ENCODE results near the gene CORO6. TPM values are rescaled to one million over a fixed set of nuclear protein-coding genes. Genes with fewer than 3 reads are reported as not detected.

CORO6 gene
- total RNA-seq, 2 experiments from 2014 or later: 13.9 to 14.2 TPM

DNA sequence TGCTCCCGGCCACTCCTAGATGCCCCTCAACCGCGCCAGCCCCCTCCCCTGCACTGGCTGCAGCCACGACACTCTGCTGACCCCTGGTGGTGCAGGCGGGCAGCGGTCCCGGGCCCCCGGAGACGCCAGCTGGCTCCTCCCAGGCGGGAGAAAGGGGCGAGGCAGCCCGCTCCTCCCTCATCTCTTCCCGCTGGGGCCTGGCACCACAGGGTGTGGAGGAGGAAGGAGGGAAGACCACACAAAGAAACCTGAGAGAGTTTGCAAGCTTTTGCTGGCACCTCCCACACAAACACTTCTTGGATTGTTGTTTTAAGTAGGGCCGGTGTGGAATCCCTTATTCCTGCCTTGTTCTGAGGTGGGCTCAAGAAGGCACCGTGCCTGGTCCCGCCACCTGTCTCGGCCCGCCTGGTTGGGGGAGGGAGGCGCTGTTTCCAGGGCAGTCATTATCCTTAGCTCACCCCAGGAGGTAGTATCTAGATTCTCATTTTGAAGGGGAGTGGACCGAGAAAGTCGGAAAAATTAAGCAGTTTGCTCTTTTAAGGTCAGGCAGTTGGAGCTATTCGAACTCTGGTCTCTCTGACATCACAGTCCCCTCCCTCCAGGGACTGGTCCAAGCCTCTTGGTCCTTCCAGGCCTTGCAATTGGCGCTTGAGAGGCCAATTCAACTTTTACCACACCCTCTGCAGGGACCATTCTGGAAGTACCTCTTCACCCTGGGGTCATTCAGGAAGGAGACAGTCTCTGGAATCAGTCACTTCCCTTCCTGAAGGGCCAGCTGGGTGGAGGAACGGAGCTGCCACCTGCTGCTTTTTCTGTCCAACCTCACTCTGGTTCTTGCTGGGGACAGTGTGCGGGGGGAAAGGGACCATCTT is 30.7 kb downstream of the CORO6 start:
- ATAC-seq (peak; percentile 45), DNase-seq (peak; percentile 91)
- Mint-ChIP-seq H3K4me1 (peaks cover 46% of the 10 kb centered on the region), H3K9me3 (ENCODE audit: low read depth) (no peaks in the 10 kb centered on the region), H3K27me3 (no peaks in the 10 kb centered on the region), H3K4me3 (peak overlapping the region; percentile 83), H3K27ac (peak overlapping the region; percentile 79), H3K36me3 (ENCODE audit: low read depth) (peaks cover 5% of the 10 kb centered on the region)
- intact Hi-C loops (cut with DNase I, micrococcal nuclease): loop anchor here (1.0 to 2.0 kb wide), 4 partner anchors 12 to 298 kb away; partner anchors contain the start of genes NUFIP2 (in 1 of the 2) and TAOK1 (in 1 of the 2)
- POLR2A ChIA-PET: interaction anchor here (0.8 to 1.8 kb wide), 2 partner anchors 22 to 25 kb away, joined by 3 to 10 read pairs; no protein-coding TSS in a partner anchor
- CTCF ChIA-PET: interaction anchor here (0.6 to 5.0 kb wide), 19 partner anchors 9 to 665 kb away, joined by 3 to 79 read pairs (median 3); partner anchors contain the start of genes ABHD15, SSH2 and TP53I13

DNA sequence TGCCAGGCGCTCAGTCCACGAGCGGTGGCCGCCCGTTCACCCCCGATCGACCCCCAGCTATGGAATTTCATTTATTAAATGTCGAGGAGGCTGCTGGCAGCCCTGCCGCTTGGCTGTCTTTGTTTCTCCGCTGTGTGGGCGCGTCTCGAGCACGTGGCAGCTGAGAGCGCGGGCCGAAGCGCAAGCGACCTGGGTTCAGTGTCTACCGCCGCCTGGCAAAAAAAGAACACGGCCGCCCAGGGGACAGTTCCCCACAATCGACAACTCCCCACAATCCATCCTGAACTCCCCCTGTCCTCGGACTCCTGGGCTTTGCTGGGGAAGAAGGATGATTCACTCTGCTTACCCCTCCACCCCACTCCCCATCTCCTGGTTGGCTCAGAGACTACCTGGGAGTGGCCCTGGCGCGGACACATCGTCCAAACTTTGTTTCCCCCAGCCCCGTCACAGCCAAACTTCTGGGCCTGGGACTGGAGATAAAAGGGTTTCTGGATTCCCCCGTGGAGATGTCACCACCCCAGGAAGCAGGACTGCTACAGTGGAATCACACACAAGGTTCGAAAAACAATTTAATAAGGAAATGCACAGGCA is 31.5 kb downstream of the CORO6 start:
- Mint-ChIP-seq H3K36me3 (ENCODE audit: low read depth) (peaks cover 5% of the 10 kb centered on the region), H3K27ac (peak overlapping the region; percentile 79), H3K4me3 (peak overlapping the region; percentile 83), H3K9me3 (ENCODE audit: low read depth) (no peaks in the 10 kb centered on the region), H3K27me3 (no peaks in the 10 kb centered on the region), H3K4me1 (peaks cover 53% of the 10 kb centered on the region)
- ChIA-PET CTCF (interaction anchor here (0.6 to 5.0 kb wide), 14 partner anchors 9 to 665 kb away, joined by 3 to 79 read pairs (median 5); partner anchors contain the start of gene TP53I13), POLR2A (interaction anchor here (0.6 to 1.0 kb wide), 3 partner anchors 15 to 188 kb away, joined by 3 read pairs; partner anchors contain the start of gene ABHD15)
- peak; percentile 10 for ATAC-seq
- peak; percentile 80 for DNase-seq
- intact Hi-C loops (cut with DNase I, micrococcal nuclease): loop anchor here (1.0 to 2.0 kb wide), 4 partner anchors 11 to 297 kb away; partner anchors contain the start of genes NUFIP2 (in 1 of the 2) and TAOK1 (in 1 of the 2)

DNA sequence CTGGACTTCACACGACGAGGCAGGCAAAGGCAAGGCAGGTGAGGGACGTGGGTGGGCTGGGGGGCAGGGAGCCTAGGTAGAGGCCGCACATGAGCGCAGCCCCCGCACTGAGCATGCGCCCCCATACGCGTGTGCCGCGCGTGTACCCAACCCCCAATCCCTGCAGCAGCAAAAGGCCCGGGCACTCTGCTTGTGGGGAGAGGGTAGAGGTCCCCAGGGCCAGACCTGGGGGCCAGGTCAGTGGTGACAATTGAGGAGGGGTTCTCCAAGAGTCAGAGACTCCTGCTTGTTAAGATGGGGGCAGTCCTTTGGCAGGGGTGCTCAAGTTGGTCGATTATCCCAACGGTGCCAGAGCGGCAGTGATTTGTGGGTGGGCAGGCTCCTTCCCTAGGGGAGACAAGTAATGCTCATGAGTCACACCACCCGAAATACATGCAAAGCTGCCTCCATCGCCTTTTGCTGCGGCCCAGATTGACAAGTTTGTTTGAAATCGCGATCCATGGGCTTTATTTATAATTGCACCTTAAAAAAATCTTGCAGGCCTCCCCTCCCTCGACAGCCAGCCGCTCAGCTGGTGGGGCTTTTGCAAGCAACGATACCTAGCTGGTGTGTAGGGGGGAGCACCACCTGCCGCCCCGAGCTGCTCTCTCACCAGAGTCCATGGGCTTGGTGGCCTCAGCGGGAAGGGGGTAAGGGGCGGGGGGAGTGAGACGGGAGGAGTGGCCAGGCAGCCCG is 32.1 kb downstream of the CORO6 start:
- DNase-seq (no peak), ATAC-seq (no peak)
- Mint-ChIP-seq H3K4me1 (peaks cover 58% of the 10 kb centered on the region), H3K36me3 (ENCODE audit: low read depth) (peaks cover 5% of the 10 kb centered on the region), H3K27ac (peak overlapping the region; percentile 88), H3K27me3 (no peaks in the 10 kb centered on the region), H3K9me3 (ENCODE audit: low read depth) (no peaks in the 10 kb centered on the region), H3K4me3 (peak overlapping the region; percentile 83)
- intact Hi-C loops (cut with DNase I, micrococcal nuclease): loop anchor here (1.0 to 2.0 kb wide), 4 partner anchors 10 to 296 kb away; partner anchors contain the start of genes NUFIP2 (in 1 of the 2) and TAOK1 (in 1 of the 2)
- POLR2A ChIA-PET: interaction anchor here (0.6 to 1.0 kb wide), 4 partner anchors 14 to 1255 kb away, joined by 3 read pairs; partner anchors contain the start of genes ABHD15, IFT20 and TNFAIP1
- CTCF ChIA-PET: interaction anchor here (0.6 to 5.0 kb wide), 9 partner anchors 10 to 153 kb away, joined by 3 to 79 read pairs (median 6); partner anchors contain the start of gene TP53I13

DNA sequence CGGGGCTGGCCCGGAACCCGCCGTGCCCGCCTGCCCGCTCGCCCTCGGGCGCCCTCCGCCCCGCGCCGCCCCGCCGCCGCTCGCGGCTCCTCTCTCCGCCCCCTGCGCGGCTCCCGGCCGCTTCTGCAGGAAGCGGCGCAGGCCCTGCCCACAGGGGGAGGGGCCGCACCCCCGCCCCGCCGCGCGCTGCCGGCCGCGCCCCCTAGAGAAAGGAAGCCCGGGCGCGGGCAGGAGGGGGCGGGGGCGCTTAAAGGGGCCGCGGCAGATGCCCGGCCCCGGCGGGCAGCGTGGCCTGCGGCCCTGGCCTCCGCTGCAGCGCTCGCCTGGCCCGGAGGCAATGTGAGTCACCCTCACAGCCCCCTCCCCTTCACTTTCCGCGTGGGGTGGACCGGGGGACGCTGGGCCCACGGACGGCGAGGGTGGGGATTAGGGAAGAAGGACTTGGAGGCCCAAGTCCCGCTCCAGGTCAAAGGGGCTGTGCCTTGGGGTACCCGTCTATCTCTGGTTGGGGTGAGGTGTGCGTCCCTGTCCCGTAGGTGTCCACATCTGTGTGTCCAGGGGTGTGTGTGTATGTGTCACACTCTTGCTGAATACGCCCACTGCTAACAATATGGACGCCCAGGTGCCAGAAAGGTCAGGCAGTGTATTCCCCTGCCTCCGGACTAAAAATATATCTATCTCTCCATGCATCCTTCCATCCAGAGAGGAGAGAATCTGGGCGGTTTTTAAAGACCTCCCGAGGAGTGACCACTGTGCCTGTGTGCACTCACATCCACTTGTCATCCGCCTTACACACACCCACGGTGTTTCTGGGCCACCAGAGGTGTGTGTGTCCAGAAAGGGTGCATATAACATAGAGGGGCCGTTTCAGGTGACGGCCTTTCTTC is 32.9 kb downstream of the CORO6 start, which contains the start of gene GIT1:
Gene GIT1 (minus strand): TSS at position 125 of the 887 bp plus-strand sequence. CDS start 270 bp downstream, outside the sequence.
- H3K4me1 Mint-ChIP-seq: peaks cover 64% of the 10 kb centered on the region
- peak within 1 kb of the TSS; percentile 94 for H3K4me3 Mint-ChIP-seq
- H3K36me3 Mint-ChIP-seq (ENCODE audit: low read depth): peaks cover 5% of the 10 kb centered on the region
- ChIA-PET POLR2A (no interaction called here), CTCF (interaction anchor here (1.5 to 5.0 kb wide), 5 partner anchors 10 to 27 kb away, joined by 6 to 79 read pairs (median 26); partner anchors contain the start of gene TP53I13)
- no peaks in the 10 kb centered on the region for H3K27me3 Mint-ChIP-seq
- H3K9me3 Mint-ChIP-seq (ENCODE audit: low read depth): no peaks in the 10 kb centered on the region
- H3K27ac Mint-ChIP-seq: peak within 1 kb of the TSS; percentile 92
- ATAC-seq: peak; percentile 69
- intact Hi-C loops (cut with DNase I, micrococcal nuclease): loop anchor here (1.0 to 2.0 kb wide), 6 partner anchors 21 to 341 kb away; partner anchors contain the start of genes TP53I13 (in 2 of the 2), SSH2 (in 1 of the 2) and TAOK1 (in 1 of the 2)
- peak; percentile 92 for DNase-seq

DNA sequence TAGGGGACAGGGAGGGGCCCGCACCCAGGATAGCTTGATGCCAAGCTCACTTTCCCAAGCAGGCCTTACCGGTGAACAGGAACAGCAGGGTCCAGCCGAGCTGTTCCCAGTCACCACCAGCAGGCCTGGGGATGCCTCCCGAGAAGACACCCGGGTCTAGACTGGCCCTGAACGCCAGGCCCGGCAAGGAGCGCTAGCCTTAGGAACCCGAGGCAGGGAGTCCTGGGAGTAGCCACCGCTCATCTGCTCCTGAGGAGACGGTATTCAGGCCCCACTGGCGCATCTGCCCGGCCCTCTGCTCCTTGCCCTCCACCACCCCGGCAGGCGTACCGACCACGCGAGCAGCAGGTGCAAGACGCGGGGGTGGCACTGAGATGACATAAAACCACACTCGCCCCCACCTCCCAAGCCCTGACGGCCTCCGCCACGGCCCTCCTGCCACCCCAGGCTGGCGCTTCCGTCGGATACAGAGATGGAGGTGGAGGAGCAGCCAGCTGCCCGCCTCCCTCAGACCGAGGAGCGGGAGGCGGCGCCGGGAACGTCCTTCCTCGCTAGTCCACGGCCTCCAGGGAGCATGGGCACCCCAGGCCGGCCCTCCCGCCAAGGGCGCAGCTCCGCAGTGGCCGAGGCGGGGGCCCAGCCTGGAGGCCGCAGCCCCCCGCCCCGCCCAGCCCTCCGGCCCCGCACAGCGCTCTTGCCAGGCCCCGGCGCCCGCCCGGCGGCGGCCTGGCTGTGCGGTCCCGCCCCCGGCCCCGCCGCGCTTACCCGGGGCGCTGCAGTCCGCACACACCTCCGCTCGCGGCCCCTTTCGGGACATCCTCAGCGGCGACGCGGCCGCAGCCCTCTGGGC is 33.9 kb downstream of the CORO6 start:
- Mint-ChIP-seq H3K27ac (peak overlapping the region; percentile 92), H3K27me3 (no peaks in the 10 kb centered on the region), H3K4me3 (peak overlapping the region; percentile 94), H3K9me3 (ENCODE audit: low read depth) (no peaks in the 10 kb centered on the region), H3K36me3 (ENCODE audit: low read depth) (peaks cover 7% of the 10 kb centered on the region), H3K4me1 (peaks cover 69% of the 10 kb centered on the region)
- no peak for ATAC-seq
- intact Hi-C loops (cut with DNase I, micrococcal nuclease): loop anchor here (1.0 to 2.0 kb wide), 5 partner anchors 20 to 342 kb away; partner anchors contain the start of genes TP53I13 (in 2 of the 2) and SSH2 (in 1 of the 2)
- DNase-seq: peak; percentile 73
- POLR2A ChIA-PET: interaction anchor here (0.6 kb wide), 1 partner anchor 29 kb away, joined by 3 read pairs; no protein-coding TSS in a partner anchor
- CTCF ChIA-PET: interaction anchor here (0.8 to 1.9 kb wide), 9 partner anchors 9 to 190 kb away, joined by 3 to 18 read pairs (median 4); partner anchors contain the start of gene TP53I13

DNA sequence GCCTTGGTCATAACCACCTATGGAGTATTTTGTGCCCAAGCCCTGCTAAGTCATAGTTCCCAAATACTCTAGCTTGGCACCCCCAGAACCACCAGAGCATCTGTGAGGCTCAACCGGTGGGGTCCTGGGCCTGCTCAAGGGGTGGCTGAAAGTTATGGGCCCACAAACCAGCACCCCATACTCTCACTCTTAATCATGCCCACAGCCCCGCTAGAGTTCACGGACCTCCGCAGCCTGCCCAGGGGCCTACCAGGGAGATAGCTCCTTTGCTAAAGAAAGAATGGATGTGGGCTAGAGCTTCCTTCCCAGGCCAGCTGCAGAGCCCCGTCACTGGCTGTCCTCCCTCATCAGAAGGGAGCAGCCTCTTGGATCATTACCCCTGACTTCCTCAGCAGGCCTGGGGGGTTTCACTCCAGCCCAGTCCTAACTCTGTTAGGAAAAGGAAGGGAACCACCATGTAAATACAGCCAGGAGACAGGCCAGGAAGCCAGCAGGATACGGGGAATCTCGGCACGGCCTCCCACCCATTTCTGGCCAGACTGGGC is 34.6 kb downstream of the CORO6 start:
- intact Hi-C loops (cut with DNase I, micrococcal nuclease): loop anchor here in 1 of 2 experiments (2.0 kb wide), 1 partner anchor 19 kb away; the partner anchor contains the start of gene TP53I13
- H3K4me1 Mint-ChIP-seq: peaks cover 69% of the 10 kb centered on the region
- no peaks in the 10 kb centered on the region for H3K27me3 Mint-ChIP-seq
- DNase-seq: no peak
- CTCF ChIA-PET: interaction anchor here (0.7 to 1.9 kb wide), 12 partner anchors 8 to 536 kb away, joined by 3 to 18 read pairs (median 4); partner anchors contain the start of gene TP53I13
- peaks cover 14% of the 10 kb centered on the region for H3K36me3 Mint-ChIP-seq (ENCODE audit: low read depth)
- no peak for ATAC-seq
- H3K27ac Mint-ChIP-seq: peak overlapping the region; percentile 92
- H3K4me3 Mint-ChIP-seq: peak overlapping the region; percentile 94
- H3K9me3 Mint-ChIP-seq (ENCODE audit: low read depth): no peaks in the 10 kb centered on the region
- POLR2A ChIA-PET: interaction anchor here (0.6 kb wide), 1 partner anchor 29 kb away, joined by 3 read pairs; no protein-coding TSS in a partner anchor

DNA sequence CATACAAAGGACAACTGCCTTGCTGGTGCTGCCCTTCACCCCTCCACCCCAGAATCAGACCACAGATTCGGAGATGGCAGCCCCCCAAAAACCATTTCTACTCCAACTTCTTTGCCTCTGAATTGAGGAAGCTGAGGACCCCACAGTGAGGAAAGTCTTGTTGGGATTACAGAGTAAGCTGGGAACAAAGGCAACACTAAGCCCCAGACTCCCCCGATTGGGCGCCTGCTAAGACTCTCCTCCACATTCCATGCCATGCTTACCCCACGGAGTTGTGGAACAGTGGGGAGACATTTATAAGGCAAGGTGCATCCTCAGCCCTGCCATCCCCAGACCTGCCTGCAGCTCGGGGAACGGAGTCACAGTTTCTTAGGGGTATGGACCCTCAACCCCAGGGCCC is 35.1 kb downstream of the CORO6 start:
- Mint-ChIP-seq H3K4me1 (peaks cover 66% of the 10 kb centered on the region), H3K27me3 (no peaks in the 10 kb centered on the region), H3K36me3 (ENCODE audit: low read depth) (peaks cover 19% of the 10 kb centered on the region), H3K9me3 (ENCODE audit: low read depth) (no peaks in the 10 kb centered on the region), H3K4me3 (peak overlapping the region; percentile 94), H3K27ac (peak overlapping the region; percentile 92)
- no peak for ATAC-seq
- CTCF ChIA-PET: interaction anchor here (0.7 to 1.9 kb wide), 11 partner anchors 8 to 537 kb away, joined by 3 to 18 read pairs (median 4); no protein-coding TSS in a partner anchor
- DNase-seq: no peak
- POLR2A ChIA-PET: no interaction called here
- intact Hi-C loops (cut with DNase I, micrococcal nuclease): no loop called here

GRCh38 chr17:29586676-29587469 is 35.8 kb downstream of the CORO6 start:
- CTCF ChIA-PET: interaction anchor here (0.7 to 2.0 kb wide), 8 partner anchors 12 to 538 kb away, joined by 3 to 18 read pairs (median 4); no protein-coding TSS in a partner anchor
- peak overlapping the region; percentile 7 for H3K27ac Mint-ChIP-seq
- H3K36me3 Mint-ChIP-seq (ENCODE audit: low read depth): peaks cover 24% of the 10 kb centered on the region
- intact Hi-C loops (cut with DNase I, micrococcal nuclease): no loop called here
- DNase-seq: no peak
- H3K4me3 Mint-ChIP-seq: peak overlapping the region; percentile 94
- no peak for ATAC-seq
- no peaks in the 10 kb centered on the region for H3K27me3 Mint-ChIP-seq
- POLR2A ChIA-PET: no interaction called here
- H3K9me3 Mint-ChIP-seq (ENCODE audit: low read depth): no peaks in the 10 kb centered on the region
- peaks cover 59% of the 10 kb centered on the region for H3K4me1 Mint-ChIP-seq

Measured in activated CD4-positive, alpha-beta T cell treated with anti-CD3 and anti-CD28 coated beads for 36 hours (primary cell).